Measurements from ENCODE around the gene KRTAP12-3. TPM values are rescaled to one million over a fixed set of nuclear protein-coding genes. Genes with fewer than 3 reads are reported as not detected.
"Not testable (repeated sequence)": the region's sequence is repeated elsewhere in the genome, so short reads cannot be mapped to it uniquely, and the experiment has no call there.

The KRTAP12-3 gene
- total RNA-seq, 4 donors from 2014 or later: 13.2 TPM; not detected in 3

GRCh38 chr21:44626262-44626661 lies 31.5 kb upstream of the KRTAP12-3 start:
- 71 to 76% methylated on average over 10 of the region's 10 CpGs for WGBS, 2 donors
- intact Hi-C loops (cut with DNase I; ENCODE audit: low total_unique reads): no loop called here
- no peak overlapping the region for H3K4me3 ChIP-seq (ENCODE audit: low read depth, poor library complexity, severe bottlenecking)
- no peak for TF ChIP-seq POLR2A (IDR thresholded peaks at IDR 0.05)
- TF ChIP-seq CTCF (IDR thresholded peaks at IDR 0.05): no peak
- no peak for DNase-seq (ENCODE audit: low spot score in 2 of 2)

GRCh38 chr21:44626673-44627143 lies 31.0 kb upstream of the KRTAP12-3 start, which contains the start of gene KRTAP10-9:
Gene KRTAP10-9, plus strand, starts transcription at chr21:44627093. Its CDS starts 79 bp downstream, at chr21:44627172.
- intact Hi-C loops (cut with DNase I; ENCODE audit: low total_unique reads): no loop called here
- H3K4me3 ChIP-seq (ENCODE audit: low read depth, poor library complexity, severe bottlenecking): no peak within 1 kb of the TSS
- TF ChIP-seq CTCF (IDR thresholded peaks at IDR 0.05): no peak
- TF ChIP-seq POLR2A (IDR thresholded peaks at IDR 0.05): no peak
- no peak for DNase-seq (ENCODE audit: low spot score in 2 of 2)
- 76 to 77% methylated on average over 6 to 7 of the region's 7 CpGs for WGBS, 2 donors

GRCh38 chr21:44627181-44627822 lies 30.4 kb upstream of the KRTAP12-3 start:
- WGBS, 2 donors: 84 to 91% methylated on average over 16 to 20 of the region's 20 CpGs
- intact Hi-C loops (cut with DNase I; ENCODE audit: low total_unique reads); H3K4me3 ChIP-seq (ENCODE audit: low read depth, poor library complexity, severe bottlenecking); DNase-seq (ENCODE audit: low spot score in 2 of 2): not testable (repeated sequence)

GRCh38 chr21:44627831-44628233 lies 29.9 kb upstream of the KRTAP12-3 start:
- DNase-seq (ENCODE audit: low spot score in 2 of 2); intact Hi-C loops (cut with DNase I; ENCODE audit: low total_unique reads); H3K4me3 ChIP-seq (ENCODE audit: low read depth, poor library complexity, severe bottlenecking): not testable (repeated sequence)
- WGBS, 2 donors: 60 to 64% methylated on average over 10 to 15 of the region's 15 CpGs

- TF ChIP-seq POLR2A (IDR thresholded peaks at IDR 0.05) (no peak), CTCF (IDR thresholded peaks at IDR 0.05) (no peak)
- WGBS, 2 donors: 60 to 66% methylated on average over 10 to 15 of the region's 18 CpGs
- intact Hi-C loops (cut with DNase I; ENCODE audit: low total_unique reads): no loop called here
- H3K4me3 ChIP-seq (ENCODE audit: low read depth, poor library complexity, severe bottlenecking): no peak overlapping the region
- no peak for DNase-seq (ENCODE audit: low spot score in 2 of 2)
Observed at GRCh38 chr21:44628707-44629391, 28.9 kb upstream of the KRTAP12-3 start.

- no peak overlapping the region for H3K4me3 ChIP-seq (ENCODE audit: low read depth, poor library complexity, severe bottlenecking)
- intact Hi-C loops (cut with DNase I; ENCODE audit: low total_unique reads): no loop called here
- 67 to 73% methylated on average over 2 of the region's 2 CpGs for WGBS, 2 donors
- TF ChIP-seq CTCF (IDR thresholded peaks at IDR 0.05): no peak
- TF ChIP-seq POLR2A (IDR thresholded peaks at IDR 0.05): no peak
- no peak for DNase-seq (ENCODE audit: low spot score in 2 of 2)
Observed at GRCh38 chr21:44630440-44630839, 27.3 kb upstream of the KRTAP12-3 start.
